Stimulated activated CD8-positive, alpha-beta memory T cell treated with anti-CD3 and anti-CD28 coated beads, Interleukin-15, amount 100 ng/mL, for 24 hours (primary cell): Measurements from ENCODE around the gene HNF4A.

Source experiments
- DNase-seq: peaks from one replicate; pipeline ENCODE4 v3.0.0-alpha.2; 2020; ENCODE audit warnings: low read depth

The HNF4A gene

DNA sequence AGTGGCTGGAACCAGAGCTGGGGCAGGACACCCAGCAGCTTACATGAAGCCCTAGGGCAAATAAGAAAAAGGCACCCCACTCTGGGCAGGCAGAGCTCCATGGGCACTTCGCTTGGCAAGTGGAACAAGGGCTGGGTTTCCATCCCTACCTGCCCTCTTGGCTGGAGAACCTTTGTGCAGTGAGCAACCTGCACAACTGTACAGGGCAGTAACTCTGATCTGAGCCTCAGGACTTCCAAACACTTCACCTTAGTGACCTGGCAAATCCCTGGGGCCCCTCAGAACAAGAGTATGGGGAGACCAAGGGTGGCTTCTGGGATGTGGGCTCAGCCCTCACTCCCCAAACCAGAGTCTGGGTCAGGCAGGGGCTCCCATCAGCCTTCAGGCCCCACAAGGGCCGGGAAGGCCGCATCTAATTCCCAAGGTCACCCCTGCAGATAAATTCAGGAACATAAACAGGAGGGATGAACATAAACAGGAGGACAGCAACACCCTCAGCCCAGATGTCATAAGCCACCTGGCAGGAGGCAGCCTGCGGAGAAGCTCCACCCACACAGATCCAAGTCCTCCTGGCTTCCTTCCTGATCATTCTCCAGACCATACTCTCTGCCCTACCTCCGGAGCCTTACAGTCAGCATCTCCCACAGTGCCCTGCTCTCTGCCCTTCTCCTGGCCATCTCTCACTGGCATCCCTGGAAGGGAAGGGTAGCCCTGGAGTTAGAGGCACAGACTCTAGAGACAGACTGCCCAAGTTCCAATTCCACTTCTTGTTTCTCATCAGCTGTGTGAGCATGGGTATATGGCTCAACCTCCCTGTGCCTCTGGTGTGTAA, 37.5 kb downstream of the HNF4A start:
- no peak for DNase-seq

- no peak for DNase-seq
Observed at GRCh38 chr20:44393608-44394451, 38.3 kb downstream of the HNF4A start.

DNA sequence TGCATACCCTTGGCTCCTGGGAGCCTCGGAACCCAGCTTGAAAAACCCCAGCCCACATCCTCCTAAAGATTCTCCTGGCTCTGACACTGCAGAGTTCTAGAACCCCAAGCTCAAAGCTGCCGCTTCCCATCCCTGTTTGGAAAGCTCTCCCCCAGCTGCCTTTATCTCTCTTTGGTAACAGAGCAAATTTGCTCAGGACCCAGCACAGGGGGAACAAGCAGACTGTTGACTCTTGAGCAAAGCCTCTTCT, 38.9 kb downstream of the HNF4A start:
- no peak for DNase-seq

DNA sequence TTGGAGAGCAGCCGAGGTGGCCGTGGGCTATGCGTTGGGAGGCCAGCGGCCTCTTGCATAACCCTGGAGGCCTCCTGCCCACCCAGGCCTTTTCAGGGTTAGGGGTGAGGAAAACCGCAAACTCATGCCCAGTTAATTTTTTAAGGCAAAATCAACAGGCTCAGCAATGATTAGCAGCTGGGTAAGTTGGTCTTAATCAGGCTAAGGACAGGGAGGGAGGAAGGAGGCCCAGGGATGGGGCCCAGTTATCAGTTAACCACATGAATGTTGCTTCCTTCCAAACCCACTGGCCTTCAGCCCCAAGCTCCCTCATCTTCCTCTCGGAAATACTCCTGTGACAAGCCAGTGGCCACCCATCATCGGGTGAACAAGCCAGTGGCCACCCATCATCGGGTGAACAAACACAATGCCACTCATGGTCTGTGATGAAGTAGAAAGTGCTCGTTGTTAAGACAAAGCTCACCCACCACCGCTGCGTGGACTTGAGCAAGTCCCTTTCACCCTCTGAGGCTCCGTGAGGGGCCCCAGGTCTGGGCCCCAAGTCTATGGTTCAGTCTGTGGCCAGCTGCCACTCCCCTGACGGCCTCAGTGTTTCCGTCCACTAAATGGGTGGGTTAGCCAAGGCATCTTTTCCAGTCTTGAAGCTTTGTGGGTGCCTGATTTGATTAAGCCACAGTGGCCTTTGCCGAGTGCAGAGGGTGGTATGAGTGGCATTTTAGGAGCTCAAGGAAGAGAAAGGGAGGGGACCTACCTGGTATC, 39.4 kb downstream of the HNF4A start:
- no peak for DNase-seq

GRCh38 chr20:44395461-44396340, 40.2 kb downstream of the HNF4A start:
- no peak for DNase-seq

- DNase-seq = no peak
Observed at GRCh38 chr20:44396369-44397130, 41.1 kb downstream of the HNF4A start.

DNA sequence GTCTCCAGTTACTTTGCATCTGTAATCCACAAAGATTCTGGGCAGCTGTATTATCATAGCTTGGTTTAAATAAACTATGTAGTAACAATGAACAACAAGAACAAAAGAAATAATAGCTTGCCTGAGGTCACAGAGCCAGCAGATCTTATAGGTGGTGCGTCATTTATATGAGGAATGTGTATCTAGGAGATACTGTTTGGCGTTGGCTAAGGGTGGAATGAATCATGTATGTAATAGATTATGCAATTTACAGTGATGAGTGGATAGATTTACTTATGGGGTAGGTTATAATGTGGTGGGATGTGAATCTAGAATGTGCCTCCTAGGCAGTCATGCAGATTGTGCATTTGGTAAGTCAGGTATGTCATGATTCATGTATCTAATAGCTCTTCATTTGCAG, 42.8 kb downstream of the HNF4A start:
- DNase-seq = no peak

DNA sequence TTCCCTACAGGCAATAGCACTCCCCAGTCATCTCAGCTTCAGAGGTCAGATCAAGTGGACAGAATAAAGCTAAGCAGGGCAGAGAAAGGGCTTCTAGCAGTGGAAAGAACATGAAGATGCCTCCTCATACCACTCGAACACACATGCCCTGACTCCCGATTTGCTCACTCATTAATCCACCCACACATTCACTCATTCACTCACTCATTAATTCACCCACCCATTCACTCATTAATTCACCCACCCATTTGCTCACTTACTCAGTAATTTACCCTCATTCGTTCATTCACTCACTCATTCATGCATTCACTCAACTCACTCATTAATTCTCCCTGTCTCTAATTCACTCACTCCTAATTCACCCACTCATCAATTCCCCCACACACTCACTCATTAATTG, 43.9 kb downstream of the HNF4A start:
- DNase-seq = no peak

GRCh38 chr20:44400671-44400969, 45.1 kb downstream of the HNF4A start:
- no peak for DNase-seq

DNA sequence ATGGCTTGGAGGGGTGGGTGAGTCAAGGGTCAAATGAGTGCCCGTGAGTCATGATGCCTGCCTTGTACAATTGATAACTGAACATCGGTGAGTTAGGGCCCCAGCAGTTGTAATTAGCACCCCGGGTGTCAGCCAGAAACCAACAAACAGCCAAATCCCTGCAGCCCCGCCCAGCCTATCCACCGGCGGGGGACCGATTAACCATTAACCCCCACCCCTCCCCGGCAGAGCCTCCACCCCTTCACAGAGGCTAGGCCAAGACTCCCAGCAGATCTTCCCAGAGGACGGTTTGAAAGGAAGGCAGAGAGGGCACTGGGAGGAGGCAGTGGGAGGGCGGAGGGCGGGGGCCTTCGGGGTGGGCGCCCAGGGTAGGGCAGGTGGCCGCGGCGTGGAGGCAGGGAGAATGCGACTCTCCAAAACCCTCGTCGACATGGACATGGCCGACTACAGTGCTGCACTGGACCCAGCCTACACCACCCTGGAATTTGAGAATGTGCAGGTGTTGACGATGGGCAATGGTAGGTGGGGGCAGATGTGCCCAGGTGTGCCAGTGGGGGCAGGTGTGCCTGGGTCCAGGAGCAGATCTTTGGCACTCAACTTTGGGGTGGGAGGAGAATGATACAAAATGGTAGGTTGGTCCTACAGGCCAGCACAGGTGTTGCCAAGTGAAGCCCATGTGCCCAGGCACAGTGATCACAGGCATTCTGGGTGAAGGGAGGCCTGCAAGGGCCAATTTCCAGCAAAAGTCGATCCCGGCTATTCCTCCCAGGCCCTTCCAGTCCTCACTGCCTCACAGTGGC, 45.7 kb downstream of the HNF4A start:
- no peak for DNase-seq

- no peak for DNase-seq
Observed at GRCh38 chr20:44401770-44402390, 46.4 kb downstream of the HNF4A start.

DNA sequence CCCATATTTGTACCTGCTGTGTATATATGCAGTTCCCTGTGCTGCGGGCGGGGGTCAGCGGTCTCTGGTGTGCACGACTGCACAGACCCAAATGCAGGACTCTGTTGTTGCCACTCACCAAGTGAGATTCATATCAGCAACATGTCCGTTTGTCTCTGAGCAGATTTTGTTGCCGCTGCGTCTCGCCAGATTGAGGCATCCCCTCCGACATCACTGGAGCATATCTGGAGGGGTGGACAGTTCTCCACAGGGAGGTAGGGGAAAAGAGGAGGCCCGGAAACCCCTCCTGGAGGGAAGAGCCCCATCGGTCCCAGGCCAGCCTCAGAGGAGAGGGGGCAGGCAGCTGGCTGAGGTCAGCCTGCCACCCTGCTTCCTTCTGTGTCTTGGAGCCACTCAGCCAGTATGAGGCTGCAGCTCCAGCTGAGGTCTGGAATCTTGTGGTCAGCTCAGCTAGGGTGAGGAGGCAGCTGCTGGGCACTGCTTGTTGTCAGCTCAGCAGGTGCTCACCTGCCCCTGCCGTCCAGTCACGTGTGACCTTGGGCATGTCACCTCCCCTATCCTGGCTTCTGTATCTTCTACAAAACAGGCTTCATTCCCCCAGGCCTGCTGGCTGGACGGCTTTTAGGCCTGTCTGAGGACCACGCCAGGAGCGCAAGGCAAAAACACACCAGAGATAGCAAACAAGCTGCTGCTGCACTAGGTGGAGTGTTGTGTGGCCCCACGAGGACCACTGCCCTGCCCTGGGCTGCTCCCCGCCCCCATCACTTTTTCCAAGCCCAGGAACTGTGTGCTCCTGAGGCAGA, 47.1 kb downstream of the HNF4A start:
- DNase-seq = no peak

GRCh38 chr20:44403194-44404112, 48.0 kb downstream of the HNF4A start:
- no peak for DNase-seq

GRCh38 chr20:44404204-44405181, 49.0 kb downstream of the HNF4A start:
- DNase-seq = no peak

DNA sequence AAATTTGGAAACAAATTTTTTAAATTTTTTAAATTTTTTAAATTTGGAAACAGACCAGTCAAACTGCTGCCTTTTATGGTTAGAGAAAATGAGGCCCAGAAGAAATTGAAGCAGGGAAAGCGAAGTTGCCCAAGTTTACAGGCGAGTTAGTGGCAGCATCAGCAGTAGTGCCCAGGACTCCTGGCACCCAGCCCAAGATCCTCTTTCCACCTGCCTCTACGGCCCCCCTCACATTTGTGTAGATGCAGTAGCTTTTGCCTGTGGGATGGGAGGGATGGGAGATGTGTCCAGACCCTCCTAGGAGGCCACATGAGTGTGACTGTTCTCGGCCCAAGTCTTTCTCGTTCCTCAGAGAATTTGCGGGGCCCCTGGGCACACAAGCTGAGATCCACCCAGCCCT, 49.8 kb downstream of the HNF4A start:
- no peak for DNase-seq

DNA sequence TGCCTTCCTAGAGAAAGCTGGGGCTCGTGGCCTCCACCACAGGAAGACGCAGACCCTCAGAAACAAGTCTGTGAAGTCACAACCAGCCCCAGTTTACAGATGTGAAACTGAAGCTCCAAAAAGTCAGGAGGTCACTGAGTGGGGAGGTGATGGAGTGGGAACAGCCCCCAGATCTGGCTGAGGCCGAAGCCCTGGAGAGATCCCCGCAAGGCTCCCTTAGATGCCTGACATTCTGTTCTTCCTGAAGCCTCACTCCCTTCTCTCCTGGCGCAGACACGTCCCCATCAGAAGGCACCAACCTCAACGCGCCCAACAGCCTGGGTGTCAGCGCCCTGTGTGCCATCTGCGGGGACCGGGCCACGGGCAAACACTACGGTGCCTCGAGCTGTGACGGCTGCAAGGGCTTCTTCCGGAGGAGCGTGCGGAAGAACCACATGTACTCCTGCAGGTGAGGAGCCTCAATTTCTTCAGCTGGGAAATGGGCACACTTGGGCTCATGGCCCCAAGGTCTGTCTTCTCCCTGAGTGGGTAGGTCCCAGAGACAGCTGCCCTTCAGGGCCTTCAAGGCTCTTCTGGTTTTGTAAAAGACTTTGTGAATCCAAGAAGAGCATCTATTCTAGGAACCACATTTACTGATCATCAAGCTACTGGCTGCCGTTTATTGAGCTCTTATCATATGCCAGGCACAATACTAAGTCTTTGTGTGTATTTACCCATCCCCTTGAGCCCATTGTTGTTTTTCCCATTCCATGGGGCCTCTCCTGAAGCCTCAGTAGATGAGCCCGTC, 50.5 kb downstream of the HNF4A start:
- no peak for DNase-seq
